ENCODE results near the gene KDM4D.

The KDM4D gene

GRCh38 chr11:95042239-95042638 lies 68.7 kb downstream of the KDM4D start:
- Histone ChIP-seq H3K27me3 (ENCODE audit: control insufficient read depth, insufficient read depth, low read length) (no peaks in the 10 kb centered on the region), H3K27ac (ENCODE audit: low read length) (no peak overlapping the region)

DNA sequence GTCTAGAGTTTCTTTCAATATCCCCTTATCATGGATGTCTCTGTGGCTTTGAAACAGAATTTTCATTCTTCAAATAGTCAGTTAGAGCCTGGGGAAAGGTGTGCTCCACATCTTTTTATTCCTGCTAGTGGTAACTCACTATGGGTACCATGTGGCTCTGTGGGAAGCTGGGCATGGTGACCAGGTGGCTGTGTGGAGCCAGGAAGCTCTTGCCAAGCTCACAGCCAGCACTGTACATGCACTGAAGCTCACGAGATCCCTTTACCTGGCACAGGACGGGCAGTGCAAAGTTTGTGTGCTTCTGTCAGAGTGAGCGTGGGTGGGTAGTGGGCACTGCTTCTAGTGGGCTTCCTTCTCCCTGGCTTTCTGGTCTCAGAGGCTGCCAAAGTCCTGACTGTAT lies 69.4 kb downstream of the KDM4D start:
- H3K4me1 ChIP-seq (ENCODE audit: control insufficient read depth, low read depth, low read length): no peaks in the 10 kb centered on the region
- no peaks in the 10 kb centered on the region for H3K27me3 ChIP-seq (ENCODE audit: control insufficient read depth, insufficient read depth, low read length)
- H3K9ac ChIP-seq (ENCODE audit: low read length): no peak overlapping the region
- no peak overlapping the region for H3K27ac ChIP-seq (ENCODE audit: low read length)
- no peaks in the 10 kb centered on the region for H3K9me3 ChIP-seq (ENCODE audit: control insufficient read depth, low read depth, low read length)
- H3K36me3 ChIP-seq (ENCODE audit: control insufficient read depth, low read depth, low read length): no peaks in the 10 kb centered on the region
- H3K4me3 ChIP-seq (ENCODE audit: low read length): no peak overlapping the region

More at GRCh38 chr11:95042239-95042638, 68.7 kb downstream of the KDM4D start:
- Histone ChIP-seq H3K4me1 (ENCODE audit: control insufficient read depth, low read depth, low read length) (no peaks in the 10 kb centered on the region), H3K9me3 (ENCODE audit: control insufficient read depth, low read depth, low read length) (no peaks in the 10 kb centered on the region), H3K36me3 (ENCODE audit: control insufficient read depth, low read depth, low read length) (no peaks in the 10 kb centered on the region), H3K9ac (ENCODE audit: low read length) (no peak overlapping the region), H3K4me3 (ENCODE audit: low read length) (no peak overlapping the region)

DNA sequence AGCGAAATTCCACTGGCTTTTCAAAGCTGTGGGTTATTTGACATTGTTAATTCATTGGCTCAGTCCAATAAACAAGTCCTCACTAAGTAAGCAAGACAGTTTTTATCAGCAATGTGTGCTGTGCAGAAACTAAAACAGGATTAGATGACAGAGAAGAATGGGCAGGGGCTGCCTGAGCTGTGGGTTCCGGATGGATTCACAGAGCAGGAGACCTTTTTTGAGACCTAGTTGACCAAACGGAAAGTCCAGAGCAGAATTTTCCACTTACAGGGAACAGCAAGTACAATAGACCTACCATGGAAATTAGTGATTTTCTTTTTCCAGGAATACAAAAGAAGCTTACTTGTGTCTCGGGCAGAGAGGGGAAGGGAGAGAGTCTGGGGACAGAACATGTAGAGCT lies 70.5 kb downstream of the KDM4D start:
- Histone ChIP-seq H3K4me1 (ENCODE audit: control insufficient read depth, low read depth, low read length) (no peaks in the 10 kb centered on the region), H3K27ac (ENCODE audit: low read length) (no peak overlapping the region), H3K9me3 (ENCODE audit: control insufficient read depth, low read depth, low read length) (no peaks in the 10 kb centered on the region), H3K4me3 (ENCODE audit: low read length) (no peak overlapping the region), H3K27me3 (ENCODE audit: control insufficient read depth, insufficient read depth, low read length) (no peaks in the 10 kb centered on the region), H3K9ac (ENCODE audit: low read length) (no peak overlapping the region), H3K36me3 (ENCODE audit: control insufficient read depth, low read depth, low read length) (no peaks in the 10 kb centered on the region)

GRCh38 chr11:95045812-95046211 lies 72.3 kb downstream of the KDM4D start:
- no peaks in the 10 kb centered on the region for H3K27me3 ChIP-seq (ENCODE audit: control insufficient read depth, insufficient read depth, low read length)
- H3K4me3 ChIP-seq (ENCODE audit: low read length): no peak overlapping the region
- no peak overlapping the region for H3K9ac ChIP-seq (ENCODE audit: low read length)
- H3K4me1 ChIP-seq (ENCODE audit: control insufficient read depth, low read depth, low read length): no peaks in the 10 kb centered on the region
- H3K36me3 ChIP-seq (ENCODE audit: control insufficient read depth, low read depth, low read length): no peaks in the 10 kb centered on the region
- no peak overlapping the region for H3K27ac ChIP-seq (ENCODE audit: low read length)
- no peaks in the 10 kb centered on the region for H3K9me3 ChIP-seq (ENCODE audit: control insufficient read depth, low read depth, low read length)

Data from iPS-18a (cell line).